GM15510 (cell line): ENCODE measurements around the gene CAPN14.

ENCODE experiments used
- POLR2A ChIP-seq: IDR thresholded peaks from 3 replicates; pipeline ENCODE4 v1.6.1; 2011; ENCODE audit warnings: borderline replicate concordance; ENCODE audit not compliant: insufficient read length; ENCODE audit errors: extremely low read depth

Gene CAPN14

DNA sequence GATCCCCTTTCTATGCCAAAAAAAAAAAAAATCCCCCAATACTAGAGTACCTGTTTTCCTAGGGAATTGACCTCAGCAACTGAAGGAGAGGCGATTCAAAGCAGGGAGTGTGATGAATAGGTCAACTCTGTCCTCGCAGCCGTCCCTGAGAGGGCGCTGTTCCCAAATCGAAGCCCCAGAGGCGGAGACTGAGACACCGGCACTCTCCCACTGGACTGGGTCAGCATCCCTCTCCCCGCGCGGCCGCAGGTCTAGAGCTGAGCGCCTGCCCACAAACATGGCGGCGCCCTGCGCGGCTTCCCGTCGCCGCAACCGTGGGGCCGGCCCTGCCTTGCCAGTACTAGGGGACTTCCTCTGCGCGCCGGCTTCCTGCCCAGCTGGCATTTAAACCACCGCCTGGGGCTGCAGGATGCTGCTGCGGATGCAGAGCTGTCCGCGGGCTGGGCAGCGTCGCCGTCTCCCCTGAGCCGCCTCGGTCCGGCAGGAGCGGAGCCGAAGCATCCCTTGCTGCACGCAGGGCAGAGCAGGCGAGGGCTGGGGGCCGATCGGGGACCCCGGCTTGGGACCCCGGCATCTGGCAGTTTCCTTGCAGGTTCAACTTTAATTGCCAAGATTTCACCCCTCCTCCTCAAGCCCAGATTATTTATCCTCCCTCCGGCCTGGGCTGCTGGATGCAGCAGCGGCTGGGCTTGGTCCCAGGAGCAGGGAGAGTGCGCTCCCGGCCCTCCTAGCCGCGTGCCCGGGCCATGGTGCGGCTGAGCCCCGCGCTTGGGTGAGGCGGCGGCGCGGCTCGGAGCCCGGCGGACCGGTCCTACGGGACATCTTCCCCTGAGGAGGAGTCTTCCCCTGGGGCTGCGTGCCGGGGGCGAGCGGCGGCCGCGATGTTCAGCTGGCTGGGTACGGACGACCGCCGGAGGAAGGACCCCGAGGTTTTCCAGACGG lies 16.7 kb upstream of the CAPN14 start, which contains the start of gene EHD3:
EHD3 (plus strand) TSS at position 412 of the 942 bp plus-strand sequence; CDS start at position 882, 470 bp downstream.
- no peak for TF ChIP-seq POLR2A

GRCh38 chr2:31233231-31233630 lies 15.9 kb upstream of the CAPN14 start:
- no peak for TF ChIP-seq POLR2A

GRCh38 chr2:31232586-31232985 lies 15.3 kb upstream of the CAPN14 start:
- TF ChIP-seq POLR2A, result no peak

DNA sequence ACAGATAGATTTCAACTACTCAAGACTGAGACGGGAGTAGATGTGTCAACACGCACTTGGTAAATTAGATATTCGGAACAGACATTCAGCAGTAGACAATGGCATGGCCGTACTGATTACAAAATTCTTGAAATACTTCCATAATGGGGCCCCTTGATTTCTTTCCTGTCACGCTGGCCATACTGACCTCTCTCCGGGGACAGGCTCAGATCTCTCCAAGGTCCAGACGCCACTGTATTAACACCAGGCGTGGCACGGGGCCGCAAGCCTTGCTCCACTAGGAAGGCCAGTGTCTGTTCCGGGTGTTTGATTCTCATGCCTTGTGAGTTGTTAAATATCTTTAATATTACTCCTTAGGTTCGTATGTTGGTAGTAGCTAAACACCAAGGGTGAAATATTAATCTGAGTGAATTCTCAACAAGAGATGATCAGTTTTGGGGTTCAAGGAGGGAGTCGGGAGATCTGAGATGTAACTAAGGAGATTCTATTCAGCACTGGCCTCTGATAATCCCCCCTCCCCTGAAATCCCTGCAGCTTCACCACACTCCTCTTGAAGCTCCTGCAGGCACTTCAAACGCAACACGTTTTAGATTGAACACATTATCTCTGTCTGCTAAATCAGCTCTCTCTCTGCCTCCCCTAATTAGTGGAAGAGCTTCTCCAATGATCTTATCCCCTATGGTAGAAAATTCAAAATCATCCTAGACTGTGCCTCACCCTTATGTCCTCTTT lies 14.4 kb upstream of the CAPN14 start:
- no peak for TF ChIP-seq POLR2A

GRCh38 chr2:31230751-31231150 lies 13.4 kb upstream of the CAPN14 start:
- TF ChIP-seq POLR2A, result no peak

DNA sequence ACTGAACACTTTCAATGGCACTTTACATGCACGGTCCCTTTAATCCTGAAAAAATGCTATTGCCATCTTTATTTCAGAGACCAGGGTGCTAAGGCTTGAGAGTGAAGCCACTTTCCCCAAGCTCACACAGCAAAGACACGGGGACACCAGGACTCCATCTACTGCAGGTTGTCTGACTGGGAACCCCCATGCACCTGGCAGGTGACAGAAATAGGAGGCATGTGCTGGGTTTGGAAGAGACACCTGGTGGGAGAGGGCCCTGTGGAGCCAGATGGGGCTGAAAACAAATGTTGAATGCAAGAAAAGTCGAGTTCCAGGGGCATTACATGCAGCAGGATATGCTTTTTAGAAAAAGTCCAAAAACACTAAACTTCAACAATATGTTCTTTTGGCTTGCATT lies 11.4 kb upstream of the CAPN14 start:
- TF ChIP-seq POLR2A, result no peak

GRCh38 chr2:31227711-31228125 lies 10.4 kb upstream of the CAPN14 start:
- no peak for TF ChIP-seq POLR2A

DNA sequence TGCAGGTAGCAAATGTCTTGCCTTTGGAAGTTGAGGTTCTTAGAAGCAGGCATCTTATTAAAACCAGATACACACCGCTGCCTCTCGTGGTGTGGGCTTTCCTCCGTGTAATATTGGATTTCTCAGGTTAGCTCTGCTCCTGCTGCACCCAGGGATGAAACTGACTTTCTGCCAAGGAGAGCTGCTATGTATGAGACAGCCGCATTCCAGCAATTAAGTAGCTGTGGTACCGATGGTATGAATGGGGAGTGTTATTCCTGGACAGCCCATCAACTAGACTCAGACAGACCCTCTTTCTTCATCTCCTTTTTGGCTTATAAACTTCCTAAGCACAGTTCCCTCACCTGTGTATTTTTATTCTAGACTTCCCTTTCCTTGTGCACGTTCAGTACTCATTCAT lies 9.8 kb upstream of the CAPN14 start:
- TF ChIP-seq POLR2A, result no peak

- no peak for TF ChIP-seq POLR2A
Observed at GRCh38 chr2:31226266-31226665, 9.0 kb upstream of the CAPN14 start.

GRCh38 chr2:31223749-31224148 lies 6.4 kb upstream of the CAPN14 start:
- TF ChIP-seq POLR2A, result no peak

DNA sequence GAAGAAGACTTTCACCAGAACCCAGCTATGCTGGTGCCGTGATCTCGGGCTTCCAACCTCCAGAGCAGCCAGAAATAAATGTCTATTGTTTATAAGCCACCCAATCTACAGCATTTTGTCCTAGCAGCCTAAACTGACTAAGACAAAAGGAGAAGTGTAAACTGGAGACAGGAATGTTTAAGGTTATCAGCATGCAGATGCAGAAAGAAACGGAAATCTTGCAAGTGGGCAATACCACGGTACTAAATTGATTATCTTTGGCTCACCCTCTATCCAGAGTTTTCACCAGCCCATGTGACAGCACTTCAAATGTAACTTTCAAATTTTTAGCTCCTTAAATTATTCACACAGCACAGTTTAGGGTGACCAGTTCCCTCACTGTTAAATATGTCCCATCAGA lies 5.7 kb upstream of the CAPN14 start:
- TF ChIP-seq POLR2A, result no peak

DNA sequence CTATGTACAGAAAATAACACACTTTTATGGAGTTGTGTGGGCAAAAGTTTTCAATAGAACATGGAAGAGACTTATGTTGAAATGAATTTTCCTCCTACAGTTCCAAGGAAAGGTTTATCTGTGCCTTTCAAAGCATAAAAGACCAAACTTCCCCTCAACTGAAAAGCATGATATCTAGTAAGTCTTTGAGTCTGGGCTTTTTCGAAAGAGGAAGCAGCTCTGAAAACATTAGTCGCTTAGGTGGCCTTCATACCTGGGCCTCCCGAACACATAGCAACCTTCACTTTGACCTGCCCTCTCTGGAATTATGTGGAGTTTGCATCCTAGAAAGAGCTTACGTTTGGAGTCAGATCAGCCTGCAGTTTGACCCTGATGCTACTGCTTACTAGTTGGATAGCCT lies 4.8 kb upstream of the CAPN14 start:
- TF ChIP-seq POLR2A, result no peak

- no peak for TF ChIP-seq POLR2A
Observed at GRCh38 chr2:31221544-31221943, 4.2 kb upstream of the CAPN14 start.

DNA sequence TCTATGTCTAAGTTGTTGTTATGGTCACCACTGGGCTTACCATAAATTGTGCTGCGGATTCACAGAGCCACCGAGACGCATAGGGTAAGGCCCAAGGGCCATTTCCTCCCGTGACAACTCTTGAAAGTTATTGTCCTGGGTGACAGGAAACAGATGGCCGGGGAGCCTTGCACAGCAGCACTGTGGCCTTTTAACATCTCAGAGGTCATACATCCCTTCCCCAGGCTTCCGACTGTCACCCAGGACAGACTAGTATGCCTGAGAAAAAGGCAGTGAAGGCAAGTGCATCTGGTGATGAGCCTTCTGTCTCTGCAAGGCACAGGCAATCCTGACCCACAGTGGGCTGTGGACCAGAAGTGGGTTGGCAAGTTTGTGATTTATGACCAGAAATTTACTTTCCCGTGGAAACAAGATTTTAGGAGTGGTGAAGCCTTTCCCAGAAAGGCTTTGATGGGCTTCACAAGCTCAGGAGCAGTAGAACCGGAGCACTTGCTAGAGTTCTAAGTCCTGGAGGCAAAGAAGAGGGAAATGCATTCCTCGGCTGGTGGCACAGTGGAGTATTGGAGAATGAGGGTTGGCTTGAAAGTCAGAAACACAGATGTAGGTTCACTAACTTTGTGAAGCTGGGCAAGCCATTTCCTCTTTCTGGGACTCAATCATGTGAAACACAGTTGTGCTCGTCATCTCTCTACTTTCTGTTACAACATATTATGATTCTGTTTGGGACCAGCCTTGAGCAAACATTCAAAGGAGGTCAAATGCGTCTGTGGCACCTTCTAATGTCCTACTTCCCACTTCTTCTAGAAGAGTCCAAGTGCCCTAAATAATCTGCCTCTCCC lies 2.0 kb upstream of the CAPN14 start:
- no peak for TF ChIP-seq POLR2A

GRCh38 chr2:31216734-31217133 lies 581 bp downstream of the CAPN14 start:
- no peak for TF ChIP-seq POLR2A

GRCh38 chr2:31214444-31214915 lies 2.8 kb downstream of the CAPN14 start:
- TF ChIP-seq POLR2A, result no peak
